Activated T-cell treated with anti-CD3 and anti-CD28 coated beads for 48 hours (primary cell): Measurements from ENCODE around the gene IRF6.

Source experiments
- DNase-seq: peaks from one replicate; pipeline ENCODE4 v3.0.0-alpha.2; 2020; ENCODE audit warnings: low read depth

Gene IRF6

DNA sequence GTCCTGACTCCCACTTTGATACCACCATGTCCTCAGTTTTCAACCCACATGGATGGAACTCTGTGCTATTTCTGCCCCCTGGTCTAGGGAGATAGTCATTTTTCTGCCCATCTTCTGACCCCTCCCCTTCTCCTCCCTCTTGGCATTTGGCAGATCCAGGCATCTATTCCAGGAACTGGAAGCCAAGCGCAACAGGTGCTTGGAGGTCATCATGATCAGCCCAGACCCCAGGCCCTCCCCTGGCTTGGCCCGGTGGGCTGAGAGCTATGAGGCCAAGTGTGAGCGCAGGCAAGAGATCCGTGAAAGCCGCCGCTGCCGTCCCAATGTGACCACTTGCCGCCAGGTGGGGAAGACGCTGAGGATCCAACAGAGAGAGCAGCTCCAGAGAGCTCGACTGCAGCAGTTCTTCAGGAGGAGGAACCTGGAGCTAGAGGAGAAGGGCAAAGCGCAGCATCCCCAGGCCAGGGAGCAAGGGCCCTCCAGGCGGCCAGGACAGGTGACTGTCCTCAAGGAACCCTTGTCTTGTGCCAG, 46.0 kb downstream of the IRF6 start:
- no peak for DNase-seq

GRCh38 chr1:209758400-209758799, 47.5 kb downstream of the IRF6 start:
- DNase-seq, result no peak

- DNase-seq, result no peak
Observed at GRCh38 chr1:209756615-209757445, 49.1 kb downstream of the IRF6 start.

DNA sequence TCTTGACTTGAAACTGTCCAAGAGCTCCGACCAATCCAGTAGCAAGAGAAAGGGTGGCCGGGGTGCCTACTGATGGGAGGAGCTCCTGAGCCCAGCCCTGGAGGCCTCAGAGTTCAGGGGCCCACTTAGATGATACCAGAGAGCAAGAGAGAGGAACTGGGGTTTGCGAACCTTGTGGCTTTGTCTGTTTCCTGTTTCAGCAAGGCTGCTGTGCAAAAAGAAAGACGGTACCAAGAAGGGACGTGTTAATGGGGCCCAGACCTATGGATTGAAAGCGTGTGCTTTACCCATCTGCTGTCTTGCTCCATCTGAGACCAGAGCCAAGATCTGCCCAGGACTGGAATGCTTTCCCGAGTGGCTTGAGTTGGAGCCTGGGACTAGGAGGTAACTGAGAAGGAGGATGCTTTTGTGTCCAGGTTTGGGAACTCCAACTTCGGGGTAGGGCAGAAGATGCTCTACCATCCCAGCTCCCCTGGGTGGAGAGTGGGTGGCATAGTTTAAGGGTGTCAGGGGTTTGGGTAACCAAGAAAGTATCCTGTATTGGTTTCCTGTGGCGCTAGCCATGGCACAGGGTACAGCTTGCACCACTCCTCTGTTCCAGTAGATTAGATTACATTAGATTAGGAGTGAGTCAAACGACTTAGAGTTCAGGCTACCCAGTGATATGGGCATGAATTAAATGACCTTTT, 49.9 kb downstream of the IRF6 start, which contains the start of gene TRAF3IP3:
TSS of gene TRAF3IP3 (plus strand) at position 128 of the 689 bp plus-strand sequence. CDS start 3,987 bp downstream, outside the sequence.
- DNase-seq, result peak; percentile 67

GRCh38 chr1:209755256-209755655, 50.7 kb downstream of the IRF6 start:
- DNase-seq, result no peak

- DNase-seq, result no peak
Observed at GRCh38 chr1:209752890-209753289, 53.1 kb downstream of the IRF6 start.

DNA sequence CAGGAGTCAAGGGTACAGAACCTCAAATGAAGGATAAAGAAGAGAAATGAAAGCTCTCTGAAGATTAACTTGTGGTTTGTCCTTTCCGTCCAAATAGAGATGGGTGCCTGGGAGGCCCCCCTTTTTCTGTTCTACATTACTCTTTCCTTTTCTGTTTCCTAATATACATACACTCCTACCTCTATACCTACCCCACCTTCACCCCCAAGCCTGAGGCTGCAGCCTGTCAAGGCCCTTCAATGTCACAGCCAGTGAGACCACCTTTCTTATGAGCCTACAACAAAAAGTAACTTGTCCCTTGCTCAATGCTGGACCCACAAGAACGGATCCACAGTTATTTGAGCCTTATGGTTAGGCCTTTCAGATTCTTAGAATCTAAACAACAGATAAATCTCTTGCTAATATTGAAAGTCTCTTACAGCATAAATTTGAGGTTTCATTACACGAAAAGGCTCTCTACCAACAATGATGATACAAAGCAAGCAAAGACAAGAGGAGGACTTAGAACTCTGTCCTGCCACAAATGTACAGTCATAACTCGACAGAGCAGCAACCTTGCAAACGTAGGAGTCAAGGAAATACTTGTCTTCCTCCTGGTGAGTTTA, 54.2 kb downstream of the IRF6 start:
- DNase-seq, result no peak

- DNase-seq, result no peak
Observed at GRCh38 chr1:209749670-209750323, 56.1 kb downstream of the IRF6 start.

DNA sequence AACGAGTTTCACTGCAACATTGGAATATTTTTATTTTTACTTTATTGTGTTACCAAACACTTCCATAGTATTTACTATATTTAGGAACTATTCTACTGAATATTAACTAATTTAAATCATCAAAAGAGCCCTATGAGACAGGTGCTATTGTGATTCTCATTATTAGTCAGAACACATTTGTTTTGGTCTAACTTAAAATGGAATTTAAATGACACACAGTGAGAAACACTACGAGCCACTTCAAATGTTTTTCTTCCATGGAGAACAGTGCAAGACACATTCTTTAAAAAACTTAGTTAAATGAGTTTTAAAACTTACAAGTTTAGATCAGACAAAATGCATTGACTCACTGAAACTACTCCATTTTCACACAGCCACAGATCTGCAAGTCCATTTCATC, 56.7 kb downstream of the IRF6 start:
- no peak for DNase-seq

DNA sequence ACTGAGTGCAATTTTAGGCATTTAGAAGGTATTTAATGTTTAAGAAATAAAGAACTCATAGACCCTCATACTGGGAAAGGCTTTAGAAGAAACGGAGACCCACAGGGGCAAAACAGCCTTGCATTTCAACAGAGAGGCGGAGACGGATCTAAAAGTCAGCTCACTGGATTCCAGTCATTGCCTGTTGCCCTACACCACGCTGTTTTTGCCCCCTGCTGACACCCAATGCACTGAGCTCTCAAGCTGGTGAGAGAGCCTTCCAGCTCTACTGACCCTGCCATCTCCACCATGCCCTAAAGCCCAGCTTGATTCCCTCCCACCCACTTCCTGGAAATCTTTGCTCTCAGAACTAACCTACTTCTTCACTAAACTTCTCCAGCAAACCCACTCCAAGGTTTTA, 57.3 kb downstream of the IRF6 start:
- DNase-seq, result no peak

- DNase-seq, result peak; percentile 89
Observed at GRCh38 chr1:209747580-209748262, 58.2 kb downstream of the IRF6 start.

DNA sequence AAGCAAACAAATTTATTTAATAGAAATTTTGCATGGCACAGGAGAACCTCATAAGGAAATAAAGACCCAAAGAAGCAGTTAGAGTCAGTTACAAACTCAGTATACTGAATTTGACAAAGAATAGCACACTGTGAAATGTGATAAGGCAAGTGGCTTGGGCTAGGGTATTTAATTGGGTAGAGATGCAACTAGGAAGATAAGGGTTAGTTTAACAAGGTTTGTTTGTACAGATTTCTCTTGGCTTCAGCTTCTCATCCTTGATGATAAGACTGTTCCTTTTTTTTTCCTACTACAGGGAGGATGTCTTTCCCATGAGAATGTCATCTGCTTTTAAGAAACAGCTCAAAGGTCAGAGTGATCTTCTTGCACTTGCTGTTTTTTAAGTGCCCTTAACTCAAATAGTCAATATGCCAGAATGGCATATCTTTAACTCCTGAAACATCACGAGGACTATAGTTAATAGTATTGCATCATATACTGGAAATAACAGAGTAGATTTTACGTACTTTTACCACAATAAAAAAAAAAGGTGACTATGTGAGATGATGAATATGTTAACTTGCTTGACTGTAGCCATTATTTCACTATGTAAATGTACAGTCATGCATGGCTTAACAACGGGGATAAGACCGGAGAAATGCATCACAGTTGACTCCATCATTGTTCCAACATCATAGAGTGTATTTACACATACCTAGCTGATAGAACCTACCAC, 59.3 kb downstream of the IRF6 start:
- DNase-seq, result no peak

DNA sequence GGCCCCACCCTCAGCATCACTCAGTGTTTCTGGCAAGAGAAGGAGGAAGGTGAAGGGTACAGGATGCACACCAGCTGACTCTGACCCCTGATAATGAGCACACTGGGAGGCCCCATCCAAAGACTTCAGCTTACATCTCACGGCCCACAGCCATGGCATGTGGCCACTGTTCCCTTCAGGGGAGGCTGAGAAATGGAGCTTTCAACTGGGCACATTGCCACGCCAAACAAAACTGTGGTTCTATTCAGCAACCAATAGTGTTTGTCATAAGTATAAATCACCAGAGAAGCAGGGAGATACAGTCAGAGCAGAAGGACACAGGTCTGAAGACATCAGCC, 62.8 kb downstream of the IRF6 start:
- no peak for DNase-seq

- DNase-seq, result no peak
Observed at GRCh38 chr1:209742409-209743144, 63.4 kb downstream of the IRF6 start.

- DNase-seq, result no peak
Observed at GRCh38 chr1:209741889-209742288, 64.1 kb downstream of the IRF6 start.

- DNase-seq, result no peak
Observed at GRCh38 chr1:209741193-209741592, 64.7 kb downstream of the IRF6 start.

- no peak for DNase-seq
Observed at GRCh38 chr1:209738270-209738669, 67.7 kb downstream of the IRF6 start.

GRCh38 chr1:209737118-209737505, 68.8 kb downstream of the IRF6 start:
- DNase-seq, result no peak

GRCh38 chr1:209736490-209737117, 69.3 kb downstream of the IRF6 start:
- DNase-seq, result no peak
